ENCODE data around the gene TMTC1.

DNA sequence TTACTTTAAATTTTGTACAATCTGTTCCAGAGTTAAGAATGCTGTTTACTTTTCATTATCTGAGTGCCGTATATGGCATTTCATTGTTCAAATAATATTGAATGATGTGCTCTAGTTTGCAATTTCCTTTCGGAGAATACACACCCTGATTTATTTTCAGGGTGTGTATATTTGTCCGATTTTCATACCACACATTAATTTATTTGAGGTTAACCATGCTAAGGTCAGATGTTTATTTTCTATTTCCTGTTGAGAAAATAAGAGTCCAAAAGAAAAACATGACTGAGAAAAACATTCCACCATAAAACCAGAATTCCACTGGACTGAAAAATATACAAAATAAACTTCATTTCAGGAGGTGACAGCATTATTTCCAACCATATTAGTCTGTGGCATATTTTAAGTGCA, 222.1 kb downstream of the TMTC1 start:
- TF ChIP-seq ZNF274 (IDR thresholded peaks at IDR 0.05; ENCODE audit: low read depth, low read length) (no peak), YY1 (IDR thresholded peaks at IDR 0.05; ENCODE audit: insufficient read depth, insufficient read length) (no peak)
